ENCODE results near the gene SCAF1. TPM values are rescaled to one million over a fixed set of nuclear protein-coding genes. Genes with fewer than 3 reads are reported as not detected.

SCAF1 gene
- total and polyA plus RNA-seq, 9 donors: 3.3 to 94.6 (median 61.3) TPM

- TF ChIP-seq, protein P1, sequence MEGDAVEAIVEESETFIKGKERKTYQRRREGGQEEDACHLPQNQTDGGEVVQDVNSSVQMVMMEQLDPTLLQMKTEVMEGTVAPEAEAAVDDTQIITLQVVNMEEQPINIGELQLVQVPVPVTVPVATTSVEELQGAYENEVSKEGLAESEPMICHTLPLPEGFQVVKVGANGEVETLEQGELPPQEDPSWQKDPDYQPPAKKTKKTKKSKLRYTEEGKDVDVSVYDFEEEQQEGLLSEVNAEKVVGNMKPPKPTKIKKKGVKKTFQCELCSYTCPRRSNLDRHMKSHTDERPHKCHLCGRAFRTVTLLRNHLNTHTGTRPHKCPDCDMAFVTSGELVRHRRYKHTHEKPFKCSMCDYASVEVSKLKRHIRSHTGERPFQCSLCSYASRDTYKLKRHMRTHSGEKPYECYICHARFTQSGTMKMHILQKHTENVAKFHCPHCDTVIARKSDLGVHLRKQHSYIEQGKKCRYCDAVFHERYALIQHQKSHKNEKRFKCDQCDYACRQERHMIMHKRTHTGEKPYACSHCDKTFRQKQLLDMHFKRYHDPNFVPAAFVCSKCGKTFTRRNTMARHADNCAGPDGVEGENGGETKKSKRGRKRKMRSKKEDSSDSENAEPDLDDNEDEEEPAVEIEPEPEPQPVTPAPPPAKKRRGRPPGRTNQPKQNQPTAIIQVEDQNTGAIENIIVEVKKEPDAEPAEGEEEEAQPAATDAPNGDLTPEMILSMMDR (IDR thresholded peaks at IDR 0.05): no peak
- TF ChIP-seq EP300 (IDR thresholded peaks at IDR 0.05) (no peak), POLR2A (IDR thresholded peaks at IDR 0.05) (no peak)
- intact Hi-C loops (cut with DNase I): loop anchor here in 2 of 4 donors (10.0 kb wide), 2 partner anchors 89 to 1861 kb away; partner anchors contain the start of gene ADM5 (in 1 of the 2)
- DNase-seq: peak in 1 of 5 donors; percentile 41
- H3K27me3 ChIP-seq: no peaks in the 10 kb centered on the region
- WGBS, 3 donors: 87 to 93% (median 92%) methylated on average over 29 to 32 of the region's 32 CpGs
- no peak overlapping the region for H3K4me3 ChIP-seq
- no peaks in the 10 kb centered on the region for H3K9me3 ChIP-seq
- H3K4me1 ChIP-seq (ENCODE audit: insufficient read depth): peaks cover 3% of the 10 kb centered on the region
- H3K36me3 ChIP-seq: no peaks in the 10 kb centered on the region
- no peak overlapping the region for H3K27ac ChIP-seq
These were observed 46.1 kb upstream of the SCAF1 start for GRCh38 chr19:49595819-49596404.

DNA sequence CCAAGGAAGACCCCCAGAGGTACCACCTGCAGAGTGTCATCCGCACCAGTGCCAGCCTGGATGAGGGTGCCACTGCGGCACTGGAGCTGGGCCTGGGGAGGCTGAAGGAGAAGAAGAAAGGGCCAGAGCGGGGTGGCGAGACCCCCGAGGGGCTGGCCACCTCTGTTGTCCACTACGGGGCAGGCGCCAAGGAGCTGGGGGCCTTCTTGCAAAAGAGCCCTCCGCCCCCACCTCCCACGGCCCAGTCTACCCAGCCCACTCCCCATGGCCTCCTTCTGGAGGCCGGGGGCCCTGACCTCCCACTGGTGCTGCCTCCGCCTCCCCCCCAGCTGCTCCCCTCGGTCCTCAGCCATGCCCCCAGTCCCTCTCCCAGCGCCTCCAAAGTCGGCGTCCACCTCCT is 45.6 kb upstream of the SCAF1 start:
- no peak overlapping the region for H3K4me3 ChIP-seq
- H3K27ac ChIP-seq: no peak overlapping the region
- WGBS, 3 donors: 84 to 90% (median 88%) methylated on average over 9 to 15 of the region's 15 CpGs
- peak in 1 of 5 donors; percentile 43 for DNase-seq
- no peaks in the 10 kb centered on the region for H3K9me3 ChIP-seq
- TF ChIP-seq EP300 (IDR thresholded peaks at IDR 0.05) (no peak), POLR2A (IDR thresholded peaks at IDR 0.05) (no peak)
- TF ChIP-seq, protein P1 (IDR thresholded peaks at IDR 0.05): no peak
- intact Hi-C loops (cut with DNase I): loop anchor here in 2 of 4 donors (10.0 kb wide), 2 partner anchors 88 to 1862 kb away; partner anchors contain the start of gene ADM5 (in 1 of the 2)
- H3K4me1 ChIP-seq (ENCODE audit: insufficient read depth): peaks cover 3% of the 10 kb centered on the region
- H3K27me3 ChIP-seq: no peaks in the 10 kb centered on the region
- no peaks in the 10 kb centered on the region for H3K36me3 ChIP-seq

DNA sequence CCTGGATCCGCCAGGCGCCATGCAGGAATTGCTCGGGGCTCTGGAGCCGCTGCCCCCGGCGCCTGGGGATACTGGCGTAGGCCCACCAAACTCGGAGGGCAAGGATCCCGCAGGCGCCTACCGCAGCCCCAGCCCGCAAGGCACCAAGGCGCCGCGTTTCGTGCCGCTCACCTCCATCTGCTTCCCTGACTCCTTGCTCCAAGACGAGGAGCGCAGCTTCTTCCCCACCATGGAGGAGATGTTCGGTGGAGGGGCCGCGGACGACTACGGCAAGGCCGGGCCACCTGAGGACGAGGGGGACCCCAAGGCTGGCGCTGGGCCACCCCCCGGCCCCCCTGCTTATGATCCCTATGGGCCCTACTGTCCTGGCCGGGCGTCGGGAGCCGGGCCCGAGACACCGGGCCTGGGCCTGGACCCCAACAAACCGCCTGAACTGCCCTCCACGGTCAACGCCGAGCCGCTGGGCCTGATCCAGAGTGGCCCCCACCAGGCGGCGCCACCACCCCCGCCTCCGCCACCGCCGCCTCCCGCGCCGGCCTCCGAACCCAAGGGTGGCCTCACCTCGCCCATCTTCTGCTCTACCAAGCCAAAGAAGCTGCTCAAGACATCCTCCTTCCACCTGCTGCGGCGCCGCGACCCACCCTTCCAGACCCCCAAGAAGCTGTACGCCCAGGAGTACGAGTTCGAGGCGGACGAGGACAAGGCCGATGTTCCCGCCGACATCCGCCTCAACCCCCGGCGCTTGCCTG is 44.9 kb upstream of the SCAF1 start:
- TF ChIP-seq, protein P1 (IDR thresholded peaks at IDR 0.05): no peak
- TF ChIP-seq EP300 (IDR thresholded peaks at IDR 0.05): no peak
- intact Hi-C loops (cut with DNase I): loop anchor here in 2 of 4 donors (10.0 kb wide), 2 partner anchors 88 to 1862 kb away; partner anchors contain the start of gene ADM5 (in 1 of the 2)
- H3K36me3 ChIP-seq: no peaks in the 10 kb centered on the region
- DNase-seq: peak in 1 of 5 donors; percentile 46
- no peaks in the 10 kb centered on the region for H3K9me3 ChIP-seq
- peaks cover 3% of the 10 kb centered on the region for H3K4me1 ChIP-seq (ENCODE audit: insufficient read depth)
- WGBS, 3 donors: 90 to 95% (median 94%) methylated on average over 63 to 65 of the region's 65 CpGs
- H3K4me3 ChIP-seq: no peak overlapping the region
- no peak overlapping the region for H3K27ac ChIP-seq
- H3K27me3 ChIP-seq: no peaks in the 10 kb centered on the region

DNA sequence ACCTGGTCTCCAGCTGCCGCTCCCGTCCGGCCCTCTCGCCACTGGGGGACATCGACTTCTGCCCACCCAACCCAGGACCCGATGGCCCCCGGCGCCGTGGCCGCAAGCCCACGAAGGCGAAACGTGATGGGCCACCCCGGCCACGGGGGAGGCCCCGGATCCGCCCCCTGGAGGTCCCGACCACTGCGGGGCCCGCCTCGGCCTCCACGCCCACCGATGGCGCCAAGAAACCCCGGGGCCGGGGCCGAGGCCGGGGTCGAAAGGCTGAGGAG is 44.4 kb upstream of the SCAF1 start:
- intact Hi-C loops (cut with DNase I): loop anchor here in 2 of 4 donors (10.0 kb wide), 2 partner anchors 87 to 1863 kb away; partner anchors contain the start of gene ADM5 (in 1 of the 2)
- Histone ChIP-seq H3K4me3 (no peak overlapping the region), H3K27ac (no peak overlapping the region), H3K27me3 (no peaks in the 10 kb centered on the region), H3K36me3 (no peaks in the 10 kb centered on the region), H3K9me3 (no peaks in the 10 kb centered on the region), H3K4me1 (ENCODE audit: insufficient read depth) (peaks cover 3% of the 10 kb centered on the region)
- WGBS, 3 donors: 89 to 92% (median 91%) methylated on average over 28 to 29 of the region's 29 CpGs
- TF ChIP-seq, protein P1 (IDR thresholded peaks at IDR 0.05): no peak
- no peak for TF ChIP-seq EP300 (IDR thresholded peaks at IDR 0.05)
- TF ChIP-seq POLR2A (IDR thresholded peaks at IDR 0.05): no peak
- no peak for DNase-seq
